T-helper 22 cell (primary cell): ENCODE data around the gene SHISA6.

Experiments
- DNase-seq: peaks from one replicate; pipeline ENCODE4 v3.0.0-alpha.2; 2020; ENCODE audit warnings: low read depth

SHISA6 gene

DNA sequence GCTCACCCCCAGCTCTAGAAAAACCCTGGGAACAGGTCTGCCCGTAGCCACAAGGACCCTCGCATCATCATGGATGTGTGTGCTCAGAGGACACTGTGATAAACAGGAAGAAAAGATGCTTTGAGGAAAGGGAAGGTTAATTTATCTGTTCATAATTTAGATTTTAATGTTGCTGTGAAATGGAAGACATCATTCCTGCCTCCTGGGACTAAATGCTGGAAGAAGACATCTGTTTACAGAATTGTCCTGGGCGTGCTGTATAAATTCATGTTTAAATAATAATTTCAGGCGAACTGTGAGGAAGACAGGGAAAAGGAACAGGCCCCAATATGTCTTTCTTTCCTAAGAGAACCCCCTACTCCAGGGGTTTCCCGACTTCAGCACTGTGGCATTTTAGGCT is 112.6 kb downstream of the SHISA6 start:
- DNase-seq: no peak

DNA sequence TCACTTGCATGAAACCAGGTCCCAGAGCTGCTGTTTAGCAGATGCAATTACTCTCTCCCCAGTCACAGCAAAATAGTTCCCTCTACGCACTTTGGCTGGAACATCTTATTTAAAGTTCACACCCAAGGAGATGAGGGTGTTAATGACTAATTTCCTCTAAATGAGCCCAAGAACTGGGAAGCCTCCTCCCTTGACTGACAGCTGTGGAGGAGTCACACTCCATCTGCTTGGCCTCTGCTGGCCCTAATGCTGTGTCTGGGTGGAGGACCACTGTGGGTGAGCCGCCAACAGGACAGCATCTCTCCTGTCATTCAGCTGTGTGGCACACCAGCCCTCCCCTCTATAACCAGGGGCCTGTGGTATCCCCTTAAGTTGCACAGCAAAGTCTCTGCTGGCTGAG is 115.4 kb downstream of the SHISA6 start:
- no peak for DNase-seq

DNA sequence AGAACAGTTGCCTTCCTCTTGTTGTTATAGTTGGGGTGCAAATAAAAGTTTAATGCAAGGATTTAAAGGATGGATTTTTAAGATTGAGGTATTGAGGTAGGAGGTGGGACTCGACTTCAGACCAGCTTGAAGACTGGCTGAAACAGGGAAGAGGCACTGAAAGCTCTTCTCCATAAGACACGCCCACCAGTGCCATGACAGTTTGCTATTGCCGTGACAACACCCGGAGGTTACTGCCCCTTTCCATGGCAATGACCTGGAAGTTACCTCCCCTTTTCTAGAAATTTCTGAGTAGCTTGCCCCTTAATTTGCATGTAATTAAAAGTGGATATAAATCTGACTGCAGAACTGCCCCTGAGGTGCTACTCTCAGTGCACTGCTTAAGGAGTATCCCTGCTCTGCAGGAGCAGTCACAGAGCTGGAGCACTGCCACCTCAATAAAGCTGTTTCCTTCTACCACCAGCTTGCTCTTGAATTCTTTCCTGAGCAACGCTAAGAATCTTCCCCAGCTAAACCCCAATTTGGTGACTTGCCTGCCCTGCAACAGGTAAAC is 122.6 kb downstream of the SHISA6 start:
- DNase-seq: no peak

GRCh38 chr17:11366272-11366850 is 125.3 kb downstream of the SHISA6 start:
- DNase-seq: no peak

DNA sequence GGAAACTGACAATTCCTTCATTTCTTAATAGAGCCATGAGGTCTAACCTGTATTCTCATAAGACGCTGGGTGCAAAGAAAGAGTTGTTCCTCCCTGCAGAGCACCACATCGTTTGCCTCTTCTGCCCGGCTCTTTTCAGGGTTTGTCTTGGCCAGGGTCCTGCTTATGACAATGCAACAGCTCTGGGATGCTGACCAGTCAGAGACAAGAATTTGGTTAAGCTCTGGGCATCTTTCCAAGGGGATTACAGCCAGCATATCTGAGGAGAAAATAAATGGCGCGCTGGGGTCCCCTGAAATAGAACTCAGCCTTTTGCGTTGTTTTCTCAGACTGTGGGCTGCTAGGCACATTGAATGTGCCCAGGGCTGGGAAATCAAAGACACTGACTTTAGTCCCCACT is 128.6 kb downstream of the SHISA6 start:
- no peak for DNase-seq

GRCh38 chr17:11372692-11373091 is 131.7 kb downstream of the SHISA6 start:
- DNase-seq: no peak

- DNase-seq: no peak
These were observed 137.5 kb downstream of the SHISA6 start for GRCh38 chr17:11378506-11378905.

DNA sequence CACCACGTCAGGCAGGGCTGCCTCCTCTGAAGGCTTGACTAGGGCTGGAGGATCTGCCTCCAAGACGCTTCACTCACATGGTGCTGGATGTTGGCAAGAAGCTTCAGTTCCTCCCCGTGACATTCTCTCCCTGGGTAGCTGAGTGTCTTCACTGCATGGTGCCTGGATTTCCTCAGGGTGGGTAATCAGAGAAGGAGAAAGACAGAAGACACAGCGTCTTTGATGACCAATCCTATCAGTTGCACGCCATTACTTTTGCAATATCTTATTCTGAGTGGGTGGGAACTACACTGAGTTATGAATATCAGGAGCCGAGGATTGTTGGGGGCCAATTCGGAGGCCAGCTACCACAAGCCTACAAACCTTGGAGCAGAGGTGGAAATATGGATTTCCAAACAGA is 139.7 kb downstream of the SHISA6 start:
- no peak for DNase-seq

DNA sequence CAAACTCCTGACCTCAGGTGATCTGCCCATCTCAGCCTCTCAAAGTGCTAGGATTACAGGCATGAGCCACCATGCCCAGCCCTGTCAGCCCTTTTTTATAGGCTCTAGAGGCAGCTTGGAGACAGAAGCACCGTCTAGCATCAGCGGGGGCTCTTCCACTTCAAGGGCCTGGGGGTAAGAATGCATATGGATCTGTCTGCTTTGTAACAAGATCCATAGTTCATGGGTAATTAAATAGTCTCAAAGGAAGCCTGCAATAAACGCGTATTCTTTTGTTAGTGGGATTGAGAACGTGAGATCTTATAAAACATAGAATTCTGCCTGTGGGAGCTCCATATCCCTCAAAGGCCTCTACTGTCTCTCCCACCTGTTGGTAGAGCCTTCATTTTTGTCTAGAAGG is 142.1 kb downstream of the SHISA6 start:
- no peak for DNase-seq

DNA sequence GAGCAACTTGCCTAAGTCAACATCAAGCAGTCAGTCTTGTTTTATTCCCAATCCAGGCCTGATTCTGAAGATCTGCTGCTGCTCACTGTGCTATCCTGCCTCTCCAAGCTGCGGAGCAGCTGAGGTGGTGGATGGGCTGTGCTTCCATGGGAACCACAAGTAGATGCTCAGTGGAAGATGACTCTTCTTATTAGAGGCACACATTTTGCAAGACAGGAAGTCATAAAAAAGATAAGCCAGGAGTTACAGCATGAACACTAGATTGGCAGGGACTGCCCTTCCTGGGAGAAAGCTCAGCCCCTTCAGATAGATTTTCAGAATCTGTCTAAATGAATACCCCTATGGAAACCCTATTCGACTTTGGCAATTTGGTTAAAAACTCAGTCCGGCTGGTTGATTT is 143.1 kb downstream of the SHISA6 start:
- no peak for DNase-seq

DNA sequence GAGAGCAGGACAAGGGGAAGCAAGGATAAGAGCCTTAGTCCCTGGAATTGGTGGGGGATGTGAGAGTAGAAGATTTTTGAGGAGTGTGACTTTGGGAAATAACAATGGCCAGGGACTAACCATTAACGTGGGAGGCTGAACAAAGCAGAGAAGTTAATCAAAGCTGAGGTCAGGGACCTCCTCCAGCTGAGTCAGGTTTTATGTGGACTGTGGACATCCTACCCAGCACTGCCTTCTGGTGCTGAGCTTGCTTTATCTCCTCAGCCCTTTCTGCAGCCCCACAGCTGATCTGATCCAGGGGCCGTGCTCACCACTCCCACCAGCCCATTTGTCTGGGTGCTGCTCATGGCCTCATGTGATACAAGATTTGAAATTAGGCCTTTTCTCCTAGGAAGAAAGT is 146.6 kb downstream of the SHISA6 start:
- no peak for DNase-seq

- no peak for DNase-seq
These were observed 147.0 kb downstream of the SHISA6 start for GRCh38 chr17:11388054-11388453.

DNA sequence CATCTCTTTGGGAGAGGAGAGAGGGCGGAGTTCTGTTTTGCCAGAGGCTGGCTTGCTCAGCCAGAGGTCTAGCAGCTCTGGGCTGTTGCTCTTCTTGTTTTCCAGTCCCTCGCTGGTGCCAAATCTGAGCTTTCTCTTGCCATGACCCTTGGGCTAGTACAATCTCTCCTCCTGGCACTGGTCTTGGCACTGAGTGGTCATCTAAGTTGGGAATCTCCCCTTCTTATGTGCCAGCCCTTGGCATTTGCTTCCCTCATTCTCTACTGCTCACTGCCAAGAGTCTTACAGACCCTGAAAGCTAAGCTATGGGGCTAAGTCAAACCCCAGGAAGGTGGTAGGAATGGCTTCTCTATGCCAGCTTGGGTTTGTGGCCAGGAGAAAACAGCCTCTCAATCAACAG is 148.6 kb downstream of the SHISA6 start:
- no peak for DNase-seq

DNA sequence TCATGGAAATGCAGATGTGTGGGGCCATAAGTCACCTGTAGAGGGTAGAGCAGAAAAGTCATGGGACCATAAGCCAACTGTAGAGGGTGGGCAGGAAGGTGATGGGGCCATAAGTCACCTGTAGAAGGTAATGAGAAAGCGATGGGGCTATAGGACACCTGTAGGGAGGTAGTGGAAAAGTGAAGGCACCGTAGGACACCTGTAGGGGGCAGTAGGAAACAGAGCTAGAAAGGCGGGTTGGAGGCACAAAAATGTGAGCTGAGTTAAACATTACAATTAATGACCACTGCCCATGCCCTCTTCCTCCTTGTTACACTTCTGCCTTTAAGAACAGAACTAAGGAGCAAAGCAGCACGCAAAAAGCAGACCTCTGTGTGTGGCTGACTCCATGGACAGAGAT is 150.1 kb downstream of the SHISA6 start:
- DNase-seq: no peak

GRCh38 chr17:11404431-11405276 is 163.6 kb downstream of the SHISA6 start:
- DNase-seq: no peak

GRCh38 chr17:11406716-11407115 is 165.7 kb downstream of the SHISA6 start:
- no peak for DNase-seq

GRCh38 chr17:11412654-11413053 is 171.6 kb downstream of the SHISA6 start:
- DNase-seq: no peak

GRCh38 chr17:11418342-11418741 is 177.3 kb downstream of the SHISA6 start:
- no peak for DNase-seq

GRCh38 chr17:11430751-11431150 is 189.7 kb downstream of the SHISA6 start:
- no peak for DNase-seq

DNA sequence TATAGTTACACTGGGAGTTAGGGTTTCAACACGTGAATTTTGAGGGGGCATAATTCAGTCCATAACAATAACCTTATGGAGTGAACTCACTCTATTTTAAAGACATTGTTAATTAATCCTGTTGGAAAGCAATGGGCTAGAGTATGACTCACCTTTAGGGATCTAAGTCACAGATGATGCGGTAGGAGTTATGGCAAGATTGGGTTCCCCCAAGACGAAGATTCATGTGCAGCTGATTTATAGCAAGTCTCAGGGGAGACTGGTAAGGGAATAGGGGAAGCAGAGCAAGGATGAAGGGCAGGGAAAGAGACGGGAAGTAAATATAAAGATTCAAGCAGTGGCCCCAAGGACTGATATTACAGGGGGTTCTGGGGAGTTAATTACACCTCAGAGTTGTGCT is 197.7 kb downstream of the SHISA6 start:
- no peak for DNase-seq

DNA sequence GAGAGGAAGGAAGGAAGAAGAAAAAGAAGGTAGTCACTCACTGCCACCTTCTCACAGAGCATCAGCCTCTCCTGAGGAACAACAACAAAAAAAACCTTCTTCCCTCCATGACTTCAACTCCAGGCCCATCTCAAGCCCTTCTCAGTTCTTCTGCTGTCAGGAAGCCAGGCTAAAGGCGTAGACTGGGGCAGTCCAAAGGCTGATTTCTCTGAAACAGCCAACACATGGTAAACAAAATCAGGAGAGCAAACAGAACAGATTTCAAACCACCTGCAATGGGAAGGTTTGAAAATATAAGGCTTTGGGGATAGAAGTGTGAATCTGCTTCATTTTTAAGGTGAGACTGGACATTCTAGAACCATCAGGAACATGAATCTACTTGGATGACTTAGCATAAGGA is 200.0 kb downstream of the SHISA6 start:
- DNase-seq: no peak

GRCh38 chr17:11446316-11446715 is 205.3 kb downstream of the SHISA6 start:
- DNase-seq: no peak

DNA sequence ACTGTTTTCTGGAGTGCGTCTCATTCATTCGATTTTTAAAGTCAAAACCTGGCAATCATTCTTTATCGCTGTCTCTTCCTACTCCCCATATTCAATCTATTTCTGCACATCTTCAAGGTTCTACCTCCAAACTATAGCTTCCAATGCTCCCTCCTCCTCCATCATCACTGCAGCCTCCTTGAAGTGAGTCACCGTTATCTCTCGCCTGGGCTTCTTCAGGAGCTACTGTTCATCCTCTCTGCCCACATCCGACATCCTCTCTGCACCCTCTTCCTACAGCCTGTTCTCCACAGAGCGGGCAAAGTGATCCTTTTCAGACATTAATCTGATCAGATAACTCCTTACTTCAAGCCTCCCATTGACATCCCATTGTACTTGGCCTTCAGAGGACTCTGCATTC is 213.1 kb downstream of the SHISA6 start:
- DNase-seq: no peak

DNA sequence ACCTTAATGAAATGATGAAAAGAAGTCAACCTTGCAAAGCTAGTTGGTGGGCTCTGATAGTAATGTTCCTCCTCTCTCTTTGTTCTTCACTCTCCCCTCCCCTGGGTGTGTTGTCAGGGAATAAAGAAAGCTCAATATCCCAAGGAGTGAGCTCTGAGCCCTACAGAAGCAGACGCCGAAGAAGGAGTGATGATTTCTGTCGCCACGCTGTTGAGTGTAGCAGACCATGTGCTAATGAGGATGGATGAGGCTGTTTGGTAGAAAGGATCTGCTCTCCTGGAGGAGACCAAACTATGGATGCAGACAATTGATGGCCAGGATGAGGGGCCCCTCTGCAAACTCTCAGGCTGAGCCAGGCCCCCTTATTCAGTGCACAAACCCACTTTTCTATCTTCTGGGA is 217.3 kb downstream of the SHISA6 start:
- no peak for DNase-seq
